ENCODE data around the gene UBE3C.

The UBE3C gene

GRCh38 chr7:157292770-157293412, 154.2 kb downstream of the UBE3C start:
- no peak for DNase-seq (ENCODE audit: low read depth)

- DNase-seq (ENCODE audit: low read depth) = no peak
These were observed 154.7 kb downstream of the UBE3C start for GRCh38 chr7:157293413-157293788.

GRCh38 chr7:157294773-157295172, 156.0 kb downstream of the UBE3C start:
- DNase-seq (ENCODE audit: low read depth) = no peak

- DNase-seq (ENCODE audit: low read depth) = no peak
These were observed 156.6 kb downstream of the UBE3C start for GRCh38 chr7:157295338-157295737.

- no peak for DNase-seq (ENCODE audit: low read depth)
These were observed 158.5 kb downstream of the UBE3C start for GRCh38 chr7:157297185-157297584.

GRCh38 chr7:157299317-157299612, 160.5 kb downstream of the UBE3C start:
- DNase-seq (ENCODE audit: low read depth) = no peak

- DNase-seq (ENCODE audit: low read depth) = no peak
These were observed 161.1 kb downstream of the UBE3C start for GRCh38 chr7:157299613-157300368.

GRCh38 chr7:157300369-157300825, 161.7 kb downstream of the UBE3C start:
- no peak for DNase-seq (ENCODE audit: low read depth)

GRCh38 chr7:157301610-157302120, 162.9 kb downstream of the UBE3C start:
- DNase-seq (ENCODE audit: low read depth) = no peak

GRCh38 chr7:157306846-157307838, 168.4 kb downstream of the UBE3C start:
- no peak for DNase-seq (ENCODE audit: low read depth)

GRCh38 chr7:157309988-157310668, 171.4 kb downstream of the UBE3C start:
- DNase-seq (ENCODE audit: low read depth) = no peak

- no peak for DNase-seq (ENCODE audit: low read depth)
These were observed 172.0 kb downstream of the UBE3C start for GRCh38 chr7:157310676-157311185.

- no peak for DNase-seq (ENCODE audit: low read depth)
These were observed 174.2 kb downstream of the UBE3C start for GRCh38 chr7:157312941-157313340.

- no peak for DNase-seq (ENCODE audit: low read depth)
These were observed 174.9 kb downstream of the UBE3C start for GRCh38 chr7:157313645-157314044.

GRCh38 chr7:157318015-157318706, 179.4 kb downstream of the UBE3C start:
- DNase-seq (ENCODE audit: low read depth) = no peak

All from activated T-cell treated with anti-CD3 and anti-CD28 coated beads for 1 hour (primary cell).